DMS 273 (cell line): ENCODE results near the gene SEMA5B.

Experiments used
- DNase-seq: peaks from one replicate; lab custom pipeline; 2025; ENCODE audit not compliant: unreplicated experiment; lab: John Stamatoyannopoulos, UW

The SEMA5B gene

GRCh38 chr3:123055352-123055751 lies 27.8 kb upstream of the SEMA5B start:
- peak; percentile 28 for DNase-seq

- no peak for DNase-seq
These were observed 27.4 kb upstream of the SEMA5B start for GRCh38 chr3:123054931-123055330.

DNA sequence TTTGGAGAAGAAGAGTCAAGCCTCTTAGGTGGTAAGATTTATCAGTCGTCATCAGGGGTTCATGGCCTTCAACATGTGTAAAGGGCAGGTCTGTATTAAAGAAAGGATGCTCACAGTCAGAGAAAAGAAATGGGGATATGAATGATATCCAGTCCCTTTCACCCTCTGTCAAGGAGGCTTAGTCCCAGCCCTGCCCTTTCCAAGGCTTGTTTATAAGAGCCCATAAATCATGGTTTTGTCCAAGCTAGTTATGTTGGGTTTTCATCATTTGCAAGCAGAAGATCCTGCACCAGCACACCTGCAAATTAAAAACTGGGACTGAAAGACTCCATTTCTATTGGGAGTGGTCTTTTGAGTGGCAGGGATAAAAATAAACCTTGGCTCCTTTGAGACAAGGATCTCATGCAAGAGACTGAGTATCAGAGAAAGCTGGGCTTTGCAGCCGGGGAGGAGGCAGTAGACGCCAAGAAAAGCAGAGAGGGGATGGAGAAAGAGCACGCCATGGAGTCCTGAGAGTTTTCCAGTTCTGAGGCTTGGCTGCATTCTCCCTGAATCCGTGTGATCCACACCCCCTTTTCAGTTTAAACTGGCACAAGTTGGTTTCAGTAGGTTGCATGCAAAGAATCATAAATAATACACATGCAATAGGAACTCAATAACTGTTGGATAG lies 26.7 kb upstream of the SEMA5B start:
- DNase-seq = no peak

- DNase-seq = no peak
These were observed 25.5 kb upstream of the SEMA5B start for GRCh38 chr3:123053107-123053506.

GRCh38 chr3:123050666-123051065 lies 23.1 kb upstream of the SEMA5B start:
- no peak for DNase-seq

DNA sequence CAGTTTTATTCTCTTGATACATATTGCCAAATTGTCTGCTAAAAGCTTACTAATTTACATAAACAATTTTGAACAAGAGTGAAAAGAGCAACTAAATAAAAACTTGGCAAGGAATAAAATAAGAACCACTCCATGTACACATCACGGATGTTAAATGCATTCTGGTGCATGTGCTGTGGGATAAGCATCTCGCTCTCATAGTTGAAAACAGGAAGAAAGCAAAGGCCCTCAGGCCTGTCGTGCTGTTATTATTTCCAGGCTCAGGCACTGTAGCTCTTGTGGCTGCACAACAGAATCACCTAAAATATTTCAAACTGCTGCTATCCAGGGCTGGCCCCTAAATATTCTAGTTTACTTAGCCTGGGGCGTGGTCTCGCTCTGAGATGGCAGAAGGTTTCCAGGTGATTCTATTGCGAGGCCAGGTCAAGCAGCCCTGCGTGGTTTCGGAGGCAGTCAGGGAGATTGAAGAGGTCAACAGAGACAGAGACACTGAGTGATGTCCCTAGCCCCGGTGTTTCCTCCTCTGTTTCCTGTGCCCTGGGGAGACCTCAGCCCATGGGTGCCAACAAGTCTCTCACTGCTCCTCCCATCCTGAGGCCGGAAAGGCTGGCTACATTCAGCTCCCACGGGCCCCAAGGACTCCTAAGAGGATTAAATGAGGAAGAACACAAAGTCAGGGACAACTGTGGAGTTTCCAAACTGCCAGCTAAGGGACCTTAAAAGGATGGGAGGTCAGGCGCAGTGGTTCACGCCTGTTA lies 21.1 kb upstream of the SEMA5B start:
- no peak for DNase-seq

- no peak for DNase-seq
These were observed 19.4 kb upstream of the SEMA5B start for GRCh38 chr3:123047062-123047319.

GRCh38 chr3:123046262-123047061 lies 18.9 kb upstream of the SEMA5B start:
- DNase-seq = no peak

GRCh38 chr3:123044981-123045763 lies 17.6 kb upstream of the SEMA5B start:
- no peak for DNase-seq

DNA sequence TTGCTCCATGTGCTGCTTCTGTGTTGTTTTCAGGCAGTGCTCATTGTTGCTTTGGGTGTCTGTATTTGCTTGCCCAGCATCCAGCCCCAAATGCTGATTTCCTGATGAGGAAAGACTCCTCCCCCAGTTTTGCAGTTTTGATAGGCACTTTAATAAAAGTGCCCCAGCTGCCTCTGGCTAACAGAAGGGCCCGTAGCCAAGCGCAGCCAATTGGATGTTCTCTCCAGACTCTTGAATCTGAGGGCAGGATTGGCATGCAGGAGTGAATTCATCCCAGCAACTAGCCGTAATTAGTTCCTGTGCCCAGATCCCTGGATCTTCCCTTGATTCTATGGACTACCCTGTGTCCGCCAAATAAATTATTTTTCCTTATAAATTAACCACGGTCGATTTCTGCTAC lies 14.8 kb upstream of the SEMA5B start:
- DNase-seq = peak; percentile 84

DNA sequence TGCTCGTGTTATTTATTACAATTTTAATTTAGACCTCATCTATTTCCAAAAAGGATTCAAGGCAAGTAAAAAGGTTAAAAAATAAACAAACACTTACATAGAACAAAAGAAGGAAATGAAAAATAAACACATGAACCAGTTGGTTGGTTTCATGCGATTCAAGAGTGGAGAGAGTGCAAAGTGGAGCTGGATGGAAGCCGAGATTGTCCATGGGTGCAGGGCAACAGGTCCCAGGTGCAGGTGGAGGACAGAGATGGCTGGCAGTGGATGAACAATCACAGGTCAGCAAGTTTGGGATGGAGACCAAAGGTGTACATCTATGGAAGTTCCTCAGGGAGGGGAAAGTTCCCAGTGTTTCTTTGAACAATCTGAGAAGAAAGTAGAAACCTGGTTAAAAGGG lies 11.6 kb upstream of the SEMA5B start:
- no peak for DNase-seq

- DNase-seq = no peak
These were observed 11.2 kb upstream of the SEMA5B start for GRCh38 chr3:123038751-123039150.

GRCh38 chr3:123037015-123037375 lies 9.4 kb upstream of the SEMA5B start:
- DNase-seq = no peak

DNA sequence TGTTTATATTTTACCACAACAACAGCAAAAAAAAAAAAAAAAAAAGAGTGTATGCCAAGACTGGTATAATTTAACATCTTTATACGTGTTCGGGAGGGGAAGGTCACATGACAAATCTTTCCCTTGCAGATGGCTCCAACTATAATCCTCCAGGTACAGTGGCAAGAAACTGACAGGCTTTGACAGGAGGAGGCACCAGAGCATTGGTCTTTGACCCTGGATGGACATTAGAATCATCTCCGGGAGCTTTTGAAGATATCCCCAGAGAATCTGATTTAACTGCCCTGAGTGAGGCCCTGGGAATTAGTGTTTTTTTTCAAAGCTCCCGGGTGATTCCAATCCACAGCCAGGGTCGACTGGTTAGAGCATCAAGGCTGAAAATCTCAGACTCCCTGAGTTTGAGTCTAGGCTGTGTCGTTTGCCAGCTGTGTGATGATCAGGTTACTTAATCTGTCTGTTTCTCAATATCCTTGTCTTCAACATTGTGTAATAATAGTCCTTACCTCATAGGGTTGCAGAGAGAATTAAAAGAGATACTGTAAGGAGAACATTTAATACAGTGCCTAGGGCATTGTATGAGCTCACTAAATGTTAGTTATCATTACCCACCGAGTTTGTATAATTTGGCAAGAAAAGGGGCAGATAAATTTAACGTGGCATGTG lies 8.9 kb upstream of the SEMA5B start:
- DNase-seq = peak; percentile 41

DNA sequence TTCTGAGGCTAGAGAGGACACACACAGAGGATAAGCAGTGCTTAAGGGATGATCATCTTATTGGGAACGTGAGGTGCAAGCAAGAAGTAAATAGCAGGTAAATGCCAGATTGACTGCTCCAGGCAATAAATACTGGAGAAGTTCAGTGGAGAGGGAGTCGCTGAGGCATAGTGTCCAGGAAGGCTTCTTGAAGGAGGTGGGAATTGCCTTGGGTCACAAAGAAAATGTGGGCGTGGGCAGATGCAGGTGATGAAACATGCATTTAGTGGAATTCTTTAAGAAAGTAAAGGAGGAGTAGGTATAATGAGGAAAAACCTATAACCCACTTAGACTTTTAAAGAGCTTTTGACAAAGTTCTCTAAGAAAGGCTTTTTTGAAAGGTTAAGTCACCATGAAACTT lies 7.4 kb upstream of the SEMA5B start:
- no peak for DNase-seq

DNA sequence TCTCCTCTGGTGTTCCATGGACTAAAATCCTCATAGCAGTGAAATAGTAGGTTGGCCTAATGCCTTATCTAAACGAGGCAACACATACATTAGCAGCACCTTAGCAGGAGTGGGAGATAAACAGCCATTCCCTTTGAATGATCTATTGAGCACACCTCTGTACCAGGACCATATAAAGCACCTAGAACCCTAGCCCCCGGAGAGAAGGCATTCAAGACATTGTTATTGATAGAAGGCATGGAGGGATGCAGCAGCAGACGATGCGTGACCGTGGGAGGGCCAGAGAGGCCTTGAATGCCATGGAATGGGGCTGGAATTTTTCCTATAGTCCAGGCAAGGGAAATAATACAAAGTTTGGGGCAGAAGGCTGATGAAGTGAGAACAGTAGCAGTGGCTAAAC lies 6.6 kb upstream of the SEMA5B start:
- no peak for DNase-seq

DNA sequence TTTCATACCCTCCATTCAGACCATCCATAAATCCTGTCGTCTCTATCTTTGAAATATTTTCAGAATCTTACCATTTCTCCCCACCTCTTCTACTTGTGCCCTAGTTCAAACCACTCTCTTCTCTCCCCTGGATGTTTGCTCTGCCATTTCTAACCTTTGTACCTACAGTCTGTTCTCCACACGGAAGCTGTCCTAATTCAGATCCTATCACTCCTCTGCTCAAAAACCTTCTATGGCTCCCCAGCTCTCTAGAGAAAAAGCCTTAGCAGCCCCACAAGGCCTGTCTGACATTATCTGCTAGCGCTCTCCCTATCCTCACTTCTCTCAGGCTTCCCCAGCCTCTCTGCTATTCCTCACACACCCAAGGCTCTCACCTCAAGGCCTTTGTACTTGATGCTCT lies 4.5 kb upstream of the SEMA5B start:
- DNase-seq = no peak

DNA sequence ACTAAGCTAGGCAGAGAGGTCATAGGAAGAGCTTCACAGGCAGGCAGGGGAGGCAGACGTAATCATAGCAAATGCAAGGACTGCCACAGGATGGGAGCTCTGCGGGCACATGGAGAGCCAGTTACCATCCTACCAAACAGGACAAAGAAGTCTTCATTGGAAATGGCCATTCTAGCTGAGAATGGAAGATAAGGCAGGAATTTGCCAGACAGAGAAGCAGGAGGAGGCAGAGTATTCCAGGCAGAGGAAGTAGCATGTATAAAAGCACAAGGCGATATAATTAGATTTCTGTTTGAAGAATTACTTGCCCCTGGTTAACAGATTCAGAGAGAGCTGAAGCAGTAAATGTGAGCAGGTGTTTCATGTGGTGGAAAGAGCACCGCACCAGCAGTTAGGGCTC lies 3.5 kb upstream of the SEMA5B start:
- DNase-seq = no peak

DNA sequence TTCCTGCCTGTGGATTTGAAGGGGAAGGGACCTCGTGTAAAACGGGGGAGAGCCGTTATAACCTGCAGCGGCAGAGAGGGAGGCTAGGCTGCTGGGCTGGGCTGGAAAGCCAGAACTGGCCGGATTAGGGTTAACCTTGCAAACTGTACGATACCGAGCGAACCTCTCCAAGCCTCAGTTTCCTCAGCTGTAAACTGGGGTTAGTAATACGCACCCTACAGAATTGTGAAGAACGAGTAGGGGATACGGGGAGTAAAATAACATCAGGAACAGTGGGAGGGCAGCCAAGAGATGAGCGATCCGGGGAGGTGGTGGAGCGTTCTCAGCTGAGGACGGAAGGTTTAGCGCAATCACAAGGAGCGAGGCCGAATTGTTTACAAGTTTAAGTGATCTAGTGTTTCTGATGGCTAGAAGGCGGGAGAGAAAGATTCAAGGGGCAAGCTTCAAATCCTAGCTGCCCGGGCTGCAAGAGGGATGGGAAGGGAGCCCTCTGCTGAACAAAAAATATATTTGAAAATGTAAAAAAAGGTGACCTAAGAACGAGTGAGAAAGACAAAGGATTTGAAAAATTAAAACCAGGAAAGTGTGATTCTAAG lies 768 bp upstream of the SEMA5B start:
- DNase-seq = peak; percentile 92

DNA sequence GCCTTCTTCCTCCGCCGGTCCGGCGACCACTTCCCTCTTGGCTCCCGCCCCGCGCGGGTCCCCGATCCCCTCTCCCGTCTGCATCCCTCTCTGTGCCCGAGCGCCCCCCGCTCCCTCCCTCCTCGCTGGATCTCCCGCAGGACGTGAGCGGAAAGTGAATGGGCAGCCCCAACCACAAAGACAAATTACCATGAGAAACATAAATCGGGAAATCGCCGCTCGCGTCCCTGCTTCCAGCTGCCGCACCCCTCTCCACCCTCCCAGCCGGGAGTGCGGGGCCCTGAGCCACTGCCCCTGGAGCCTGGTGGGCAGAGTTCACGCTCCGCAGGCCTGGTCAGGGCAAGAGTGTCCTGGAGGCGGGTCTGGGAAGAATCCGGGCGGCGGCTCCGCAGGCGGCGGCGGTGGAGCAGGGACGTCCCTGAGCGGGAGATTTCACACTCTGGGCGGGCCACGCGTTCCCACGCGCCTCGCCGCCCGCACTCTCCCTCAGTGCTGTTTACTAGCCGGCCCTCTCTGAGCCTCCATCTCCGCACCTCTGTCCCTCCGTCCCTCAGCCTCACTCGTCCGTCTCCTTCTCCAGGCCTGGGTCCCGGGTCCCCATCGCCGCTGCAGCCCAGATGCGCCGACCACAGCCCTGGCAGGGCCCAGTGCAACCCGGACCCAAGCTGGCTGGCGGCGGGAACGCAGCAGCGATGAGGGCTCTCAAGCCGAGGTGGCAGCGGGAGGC lies 835 bp downstream of the SEMA5B start:
- peak; percentile 79 for DNase-seq
